ENCODE data around the gene FLNB.

The FLNB gene

DNA sequence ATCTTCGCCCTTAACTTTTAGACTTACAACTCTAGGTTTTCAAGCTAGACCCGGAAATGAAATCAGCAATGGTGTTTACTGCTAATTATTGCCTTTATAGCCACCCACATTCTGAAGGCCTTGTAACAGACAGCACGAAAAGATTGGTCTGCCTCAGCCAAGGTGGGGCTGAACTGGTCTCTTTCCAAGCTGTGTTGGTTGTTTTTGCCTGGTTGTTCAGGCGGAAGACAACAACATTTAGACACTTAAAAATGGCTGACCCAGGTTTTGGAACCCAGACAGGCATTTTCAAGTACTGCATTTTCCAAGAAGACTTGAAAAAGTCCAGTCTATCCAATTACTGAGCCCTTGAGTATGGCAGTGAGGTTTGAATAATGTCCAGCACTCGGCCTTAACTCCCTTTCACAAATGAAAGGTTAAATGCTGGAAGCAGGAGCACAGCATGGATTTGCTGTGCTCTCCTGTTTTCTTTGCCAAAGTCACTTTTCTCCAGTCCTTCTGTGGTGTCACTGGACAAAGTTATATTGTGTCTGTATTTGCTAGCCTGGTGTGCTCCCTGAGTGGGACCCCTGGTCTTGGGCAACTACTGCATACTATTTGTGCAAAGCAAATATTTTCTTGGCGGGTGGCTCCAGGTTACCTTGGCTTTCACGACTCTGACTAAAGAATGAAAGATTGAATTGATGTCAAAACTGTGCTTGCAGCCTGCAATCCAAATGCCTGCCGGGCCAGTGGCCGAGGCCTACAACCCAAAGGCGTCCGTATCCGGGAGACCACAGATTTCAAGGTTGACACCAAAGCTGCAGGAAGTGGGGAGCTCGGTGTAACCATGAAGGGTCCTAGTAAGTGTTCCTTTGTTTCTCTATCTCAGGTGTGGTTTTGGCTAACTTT is 93.5 kb downstream of the FLNB start:
- no peak for DNase-seq (ENCODE audit: low read depth)
- TF ChIP-seq, protein P1, sequence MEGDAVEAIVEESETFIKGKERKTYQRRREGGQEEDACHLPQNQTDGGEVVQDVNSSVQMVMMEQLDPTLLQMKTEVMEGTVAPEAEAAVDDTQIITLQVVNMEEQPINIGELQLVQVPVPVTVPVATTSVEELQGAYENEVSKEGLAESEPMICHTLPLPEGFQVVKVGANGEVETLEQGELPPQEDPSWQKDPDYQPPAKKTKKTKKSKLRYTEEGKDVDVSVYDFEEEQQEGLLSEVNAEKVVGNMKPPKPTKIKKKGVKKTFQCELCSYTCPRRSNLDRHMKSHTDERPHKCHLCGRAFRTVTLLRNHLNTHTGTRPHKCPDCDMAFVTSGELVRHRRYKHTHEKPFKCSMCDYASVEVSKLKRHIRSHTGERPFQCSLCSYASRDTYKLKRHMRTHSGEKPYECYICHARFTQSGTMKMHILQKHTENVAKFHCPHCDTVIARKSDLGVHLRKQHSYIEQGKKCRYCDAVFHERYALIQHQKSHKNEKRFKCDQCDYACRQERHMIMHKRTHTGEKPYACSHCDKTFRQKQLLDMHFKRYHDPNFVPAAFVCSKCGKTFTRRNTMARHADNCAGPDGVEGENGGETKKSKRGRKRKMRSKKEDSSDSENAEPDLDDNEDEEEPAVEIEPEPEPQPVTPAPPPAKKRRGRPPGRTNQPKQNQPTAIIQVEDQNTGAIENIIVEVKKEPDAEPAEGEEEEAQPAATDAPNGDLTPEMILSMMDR (IDR thresholded peaks at IDR 0.05; ENCODE audit: control insufficient read depth, insufficient read depth, low read depth, low read length, missing control alignments) = no peak
- H3K4me3 ChIP-seq (ENCODE audit: control insufficient read depth, low read depth, low read length) = no peak overlapping the region

DNA sequence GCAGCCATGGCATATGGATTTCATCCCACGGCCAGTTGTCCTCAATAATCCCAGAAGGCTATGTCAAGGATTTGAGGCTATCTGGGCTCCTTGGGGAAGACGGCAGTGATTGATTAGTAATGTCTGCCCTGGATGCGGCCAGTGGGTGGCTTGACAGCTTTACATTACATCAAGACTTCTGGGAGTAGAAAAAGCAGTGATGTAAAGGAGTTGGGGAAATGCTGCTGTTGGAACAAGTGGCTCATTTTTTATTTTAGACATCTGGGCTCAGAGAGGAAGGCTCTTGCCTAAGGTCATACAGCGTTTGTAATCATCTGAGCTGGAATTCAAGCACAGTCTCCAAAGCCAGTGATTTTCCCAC is 94.1 kb downstream of the FLNB start:
- no peak for DNase-seq (ENCODE audit: low read depth)
- TF ChIP-seq, protein P1 (IDR thresholded peaks at IDR 0.05; ENCODE audit: control insufficient read depth, insufficient read depth, low read depth, low read length, missing control alignments) = no peak
- H3K4me3 ChIP-seq (ENCODE audit: control insufficient read depth, low read depth, low read length) = no peak overlapping the region

DNA sequence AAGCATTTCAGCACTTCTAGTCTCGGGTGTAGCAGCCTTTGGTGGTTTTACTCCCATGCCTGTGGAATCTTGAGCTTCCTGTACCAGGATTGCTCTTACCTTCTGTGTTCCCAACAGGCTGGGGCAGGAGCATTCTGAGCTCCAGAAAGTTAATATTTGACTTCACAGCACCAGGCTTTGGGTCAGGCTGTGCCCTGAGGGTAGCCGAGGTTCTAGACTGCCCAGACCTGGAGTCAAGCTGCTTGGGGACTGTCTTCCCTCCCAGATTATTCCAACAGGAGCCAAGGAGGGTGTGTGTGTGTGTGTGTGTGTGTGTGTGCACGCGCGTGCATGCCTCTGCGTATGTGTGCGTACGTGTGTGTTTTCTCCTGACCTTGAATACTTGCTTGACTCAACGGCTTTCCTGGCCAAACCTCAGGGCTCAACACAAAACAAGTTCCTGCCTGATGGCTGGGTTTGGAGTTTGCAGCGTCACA is 94.8 kb downstream of the FLNB start:
- DNase-seq (ENCODE audit: low read depth) = no peak
- H3K4me3 ChIP-seq (ENCODE audit: control insufficient read depth, low read depth, low read length) = no peak overlapping the region
- TF ChIP-seq, protein P1 (IDR thresholded peaks at IDR 0.05; ENCODE audit: control insufficient read depth, insufficient read depth, low read depth, low read length, missing control alignments) = no peak

DNA sequence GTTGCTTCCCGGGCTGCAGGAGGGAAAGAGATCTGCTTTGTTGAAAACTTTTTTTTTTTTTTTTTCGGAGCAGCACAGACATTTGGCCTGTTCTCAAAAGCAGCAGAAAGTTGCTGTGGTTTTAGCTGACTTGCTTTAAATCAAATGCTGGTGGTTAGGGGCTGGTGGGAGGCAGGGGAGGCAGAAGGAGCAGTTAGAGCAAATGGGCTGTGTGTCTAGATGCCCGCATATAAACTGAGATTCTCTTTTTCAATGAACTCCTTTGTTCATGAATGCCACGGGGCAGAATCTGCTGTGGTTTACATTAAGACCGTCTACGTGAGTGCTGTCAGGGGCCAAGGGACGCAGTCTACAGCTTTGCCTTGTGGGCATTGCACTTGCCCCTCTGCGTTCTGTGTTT is 95.9 kb downstream of the FLNB start:
- no peak for DNase-seq (ENCODE audit: low read depth)
- no peak overlapping the region for H3K4me3 ChIP-seq (ENCODE audit: control insufficient read depth, low read depth, low read length)
- TF ChIP-seq, protein P1 (IDR thresholded peaks at IDR 0.05; ENCODE audit: control insufficient read depth, insufficient read depth, low read depth, low read length, missing control alignments) = no peak

DNA sequence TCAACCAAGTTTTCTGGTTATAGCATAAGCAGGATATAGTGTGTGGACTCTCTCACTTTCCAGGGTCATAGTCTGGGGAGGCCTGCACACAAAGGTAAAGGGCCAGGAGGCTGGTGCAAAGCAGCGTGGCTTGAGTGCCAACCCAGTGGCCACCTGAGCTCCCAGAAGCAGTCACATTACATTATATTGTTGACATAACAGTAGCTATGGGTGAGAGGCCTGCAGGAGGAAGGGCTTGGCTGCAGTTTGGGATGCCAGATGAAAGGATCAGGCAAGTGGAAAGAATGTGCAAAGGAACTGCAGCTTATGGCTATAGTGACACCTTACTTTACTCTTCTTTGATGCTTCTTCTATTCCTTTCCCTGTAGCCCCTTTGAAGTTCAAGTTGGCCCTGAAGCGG is 96.5 kb downstream of the FLNB start:
- TF ChIP-seq, protein P1 (IDR thresholded peaks at IDR 0.05; ENCODE audit: control insufficient read depth, insufficient read depth, low read depth, low read length, missing control alignments) = no peak
- no peak for DNase-seq (ENCODE audit: low read depth)
- H3K4me3 ChIP-seq (ENCODE audit: control insufficient read depth, low read depth, low read length) = no peak overlapping the region

DNA sequence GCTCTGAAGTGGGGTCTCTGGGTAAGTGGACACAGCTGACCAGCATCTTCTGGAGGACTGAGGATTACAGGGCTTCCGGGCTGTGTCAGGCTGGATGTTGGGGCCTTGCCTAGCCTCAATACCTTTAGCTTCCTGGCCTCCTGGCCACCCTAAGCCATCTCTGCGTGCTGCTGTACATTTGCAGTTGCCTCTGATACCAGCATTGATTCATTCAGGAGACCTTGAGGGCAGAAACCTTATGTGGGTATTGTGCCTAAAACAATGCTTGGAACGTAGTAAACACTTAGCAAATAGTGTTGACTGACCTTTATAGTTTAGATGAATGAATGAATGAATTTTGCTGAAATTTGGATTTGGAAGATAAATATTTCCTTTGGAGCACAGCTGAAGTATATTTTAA is 97.0 kb downstream of the FLNB start:
- H3K4me3 ChIP-seq (ENCODE audit: control insufficient read depth, low read depth, low read length) = no peak overlapping the region
- TF ChIP-seq, protein P1 (IDR thresholded peaks at IDR 0.05; ENCODE audit: control insufficient read depth, insufficient read depth, low read depth, low read length, missing control alignments) = no peak
- DNase-seq (ENCODE audit: low read depth) = no peak

All from AG09309 (cell line).